SK-N-SH treated with all-trans-retinoic acid at 6 μM for 48 hours (cell line): ENCODE data around the gene MYO1B.

Source experiments
- ATAC-seq: fragments of 200-7000 bp; cut with Tn5 transposase; 3 replicates; pipeline ENCODE4 v1.9.1; 2020; ENCODE audit warnings: mild to moderate bottlenecking, moderate library complexity
- ARNTL ChIP-seq: fragments of 450-650 bp; formaldehyde crosslinking; IDR thresholded peaks from 2 replicates; pipeline ENCODE4 v1.5.0; 2020; ENCODE audit warnings: low read depth, mild to moderate bottlenecking, moderate library complexity, borderline replicate concordance
- CREB5 ChIP-seq: fragments of 250-450 bp; sonication (Bioruptor Pico); IDR thresholded peaks from 2 replicates; pipeline ENCODE4 v1.5.1; 2020; ENCODE audit warnings: low read depth, mild to moderate bottlenecking, moderate library complexity
- CSDC2 ChIP-seq: fragments of 250-450 bp; sonication (Bioruptor Pico); IDR thresholded peaks from 2 replicates; pipeline ENCODE4 v1.5.0; 2020; ENCODE audit warnings: mild to moderate bottlenecking, moderate library complexity
- GLIS3 ChIP-seq: fragments of 250-450 bp; sonication (Bioruptor Pico); IDR thresholded peaks from 2 replicates; pipeline ENCODE4 v1.5.0; 2020; ENCODE audit warnings: mild to moderate bottlenecking, moderate library complexity
- ISL1 ChIP-seq: fragments of 250-450 bp; sonication (Bioruptor Pico); IDR thresholded peaks from 2 replicates; pipeline ENCODE4 v2.1.2; 2022; ENCODE audit warnings: mild to moderate bottlenecking, moderate library complexity
- OSR1 ChIP-seq: fragments of 250-450 bp; sonication (Bioruptor Pico); IDR thresholded peaks from 2 replicates; pipeline ENCODE4 v1.8.0; 2022; ENCODE audit warnings: moderate library complexity, mild to moderate bottlenecking, inconsistent platforms
- PATZ1 ChIP-seq: fragments of 250-450 bp; sonication (Bioruptor Pico); IDR thresholded peaks from 2 replicates; pipeline ENCODE4 v1.8.0; 2020; ENCODE audit warnings: mild to moderate bottlenecking, moderate library complexity, borderline replicate concordance
- POU6F1 ChIP-seq: fragments of 250-450 bp; sonication (Bioruptor Pico); IDR thresholded peaks from 2 replicates; pipeline ENCODE4 v1.8.0; 2021; ENCODE audit warnings: low read depth, mild to moderate bottlenecking, moderate library complexity, borderline replicate concordance
- PPARA ChIP-seq: fragments of 250-450 bp; sonication (Bioruptor Pico); IDR thresholded peaks from 2 replicates; pipeline ENCODE4 v1.5.0; 2020; ENCODE audit warnings: mild to moderate bottlenecking, borderline replicate concordance
- SNAI2 ChIP-seq: fragments of 250-450 bp; sonication (Bioruptor Pico); IDR thresholded peaks from 2 replicates; pipeline ENCODE4 v1.5.0; 2020; ENCODE audit warnings: mild to moderate bottlenecking, moderate library complexity
- TCF4 ChIP-seq: fragments of 250-450 bp; sonication (Bioruptor Pico); IDR thresholded peaks from 2 replicates; pipeline ENCODE4 v1.8.0; 2021; ENCODE audit warnings: mild to moderate bottlenecking, moderate library complexity, borderline replicate concordance
- TOX ChIP-seq: fragments of 250-450 bp; sonication (Bioruptor Pico); IDR thresholded peaks from 2 replicates; pipeline ENCODE4 v1.8.0; 2021; ENCODE audit warnings: mild to moderate bottlenecking, moderate library complexity, borderline replicate concordance
- TSHZ2 ChIP-seq: fragments of 250-450 bp; sonication (Bioruptor Pico); IDR thresholded peaks from 2 replicates; pipeline ENCODE4 v1.5.0; 2020; ENCODE audit warnings: mild to moderate bottlenecking, moderate library complexity
- ZC3H10 ChIP-seq: fragments of 250-450 bp; sonication (Bioruptor Pico); IDR thresholded peaks from 2 replicates; pipeline ENCODE4 v1.5.1; 2021; ENCODE audit warnings: mild to moderate bottlenecking, moderate library complexity
- ZFP30 ChIP-seq: fragments of 450-650 bp; formaldehyde crosslinking; IDR thresholded peaks from 2 replicates; pipeline ENCODE4 v1.5.0; 2022; ENCODE audit warnings: mild to moderate bottlenecking, moderate library complexity
- ZNF565 ChIP-seq: fragments of 450-650 bp; formaldehyde crosslinking; conservative IDR thresholded peaks from 2 replicates; pipeline ENCODE4 v1.5.0; 2020; ENCODE audit warnings: low read depth, mild to moderate bottlenecking, moderate library complexity
- ZNF70 ChIP-seq: fragments of 450-650 bp; formaldehyde crosslinking; IDR thresholded peaks from 2 replicates; pipeline ENCODE4 v1.5.0; 2020; ENCODE audit warnings: mild to moderate bottlenecking, moderate library complexity
- ZNF8 ChIP-seq: fragments of 450-650 bp; formaldehyde crosslinking; IDR thresholded peaks from 2 replicates; pipeline ENCODE4 v1.5.0; 2020; ENCODE audit warnings: mild to moderate bottlenecking, moderate library complexity

Gene MYO1B

GRCh38 chr2:191312163-191312562 lies 67.0 kb downstream of the MYO1B start (continued):
- TF ChIP-seq ARNTL (CRISPR knock-in tag): no peak
- TF ChIP-seq ISL1 (CRISPR knock-in tag): no peak
- no peak for TF ChIP-seq GLIS3 (CRISPR knock-in tag)
- TF ChIP-seq, all 23 proteins: peak for 0

- TF ChIP-seq POU6F1 (CRISPR knock-in tag): no peak
- TF ChIP-seq, all 23 proteins: peak for 0
- no peak for ATAC-seq
These were observed 67.5 kb downstream of the MYO1B start for GRCh38 chr2:191312662-191313061.

GRCh38 chr2:191314697-191315364 lies 69.6 kb downstream of the MYO1B start:
- no peak for ATAC-seq
- TF ChIP-seq TCF4 (CRISPR knock-in tag) (no peak), GLIS3 (CRISPR knock-in tag) (no peak), PATZ1 (CRISPR knock-in tag) (no peak), OSR1 (CRISPR knock-in tag) (no peak), TOX (CRISPR knock-in tag) (no peak), ZFP30 (no peak), SNAI2 (CRISPR knock-in tag) (no peak), ZNF70 (CRISPR knock-in tag) (no peak), CSDC2 (no peak), CREB5 (CRISPR knock-in tag) (no peak), ISL1 (CRISPR knock-in tag) (no peak), ARNTL (CRISPR knock-in tag) (no peak), PPARA (CRISPR knock-in tag) (no peak), ZC3H10 (no peak), POU6F1 (CRISPR knock-in tag) (no peak), TSHZ2 (CRISPR knock-in tag) (no peak)
- TF ChIP-seq, all 23 proteins: peak for 0

GRCh38 chr2:191315365-191315752 lies 70.2 kb downstream of the MYO1B start:
- no peak for ATAC-seq
- no peak for TF ChIP-seq TCF4 (CRISPR knock-in tag)
- TF ChIP-seq CREB5 (CRISPR knock-in tag): no peak
- no peak for TF ChIP-seq TSHZ2 (CRISPR knock-in tag)
- no peak for TF ChIP-seq ZNF565
- TF ChIP-seq ZNF70 (CRISPR knock-in tag): no peak
- TF ChIP-seq ZFP30: no peak
- no peak for TF ChIP-seq SNAI2 (CRISPR knock-in tag)
- TF ChIP-seq ARNTL (CRISPR knock-in tag): no peak
- no peak for TF ChIP-seq ZNF8 (CRISPR knock-in tag)
